HG03558 (cell line): ENCODE data around the gene FOXP1.

Experiments used
- ATAC-seq: cut with Tn5 transposase; IDR thresholded peaks from one replicate; pipeline ENCODE4 v1.9.1; 2021; ENCODE audit warnings: moderate number of reproducible peaks; ENCODE audit not compliant: unreplicated experiment; ENCODE audit errors: extremely low read depth

FOXP1 gene

DNA sequence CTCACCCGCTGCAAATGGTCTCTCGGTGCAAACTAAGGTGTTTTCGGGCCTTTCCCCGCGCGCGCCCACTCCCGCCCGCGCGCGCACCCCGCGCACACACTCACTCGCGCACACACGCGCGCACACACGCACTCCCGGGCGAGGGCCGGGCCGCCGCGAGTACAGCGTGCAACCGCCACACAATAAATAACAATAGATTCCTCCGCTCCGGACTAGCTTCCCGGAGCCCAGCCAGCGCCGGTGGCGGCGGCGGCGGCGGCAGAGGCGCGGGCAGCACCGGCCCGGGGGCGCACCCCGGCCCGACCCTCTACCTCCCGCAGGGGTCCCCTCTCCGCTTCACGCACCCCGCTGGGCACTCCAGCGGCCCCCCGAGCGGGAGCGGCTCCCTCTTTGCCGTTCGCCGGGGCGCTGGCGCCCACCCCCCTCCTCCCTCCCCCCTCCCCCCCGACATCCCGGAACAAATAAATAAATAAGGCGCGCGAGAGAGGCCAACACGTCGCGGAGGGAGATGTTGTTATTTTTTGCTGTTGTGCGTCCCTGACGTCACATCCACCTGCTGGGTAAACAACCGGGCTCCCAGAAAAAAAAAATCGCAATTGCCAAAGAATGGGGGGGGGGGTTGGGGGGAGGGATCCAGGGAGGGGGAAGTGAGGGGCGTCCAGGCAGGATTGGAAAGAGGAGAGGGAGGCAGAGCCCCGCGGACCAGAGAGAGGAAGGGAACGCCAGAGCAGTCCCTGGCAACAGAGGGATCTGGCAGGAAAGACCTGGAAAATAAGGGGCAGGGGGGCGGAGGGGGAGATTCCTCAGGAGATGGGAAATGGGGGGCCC is at the start of gene FOXP1:
TSS of gene FOXP1 (minus strand) at position 163 of the 828 bp plus-strand sequence. CDS start 385,347 bp downstream, outside the sequence.
- ATAC-seq, result no peak

GRCh38 chr3:71629711-71630110 is 46.2 kb upstream of the FOXP1 start:
- no peak for ATAC-seq

DNA sequence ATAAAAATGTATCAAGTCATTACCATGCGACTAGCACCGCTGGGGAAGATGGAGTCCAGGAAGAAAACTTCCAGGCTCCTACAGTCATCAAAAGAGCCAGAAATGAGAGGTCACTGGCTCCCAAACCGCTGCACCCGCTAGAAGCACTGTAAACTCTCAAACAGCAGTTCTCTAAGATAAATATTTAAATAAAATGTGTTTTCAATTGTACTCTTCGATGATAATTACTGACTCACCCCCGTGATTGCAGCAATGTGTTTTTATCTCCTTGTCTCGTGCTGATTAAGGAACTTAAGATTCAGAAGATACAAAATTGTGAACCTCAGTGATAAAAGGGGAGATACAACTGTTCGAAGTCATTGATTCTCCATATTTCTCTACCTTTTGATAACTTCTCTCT is 45.8 kb upstream of the FOXP1 start:
- no peak for ATAC-seq

DNA sequence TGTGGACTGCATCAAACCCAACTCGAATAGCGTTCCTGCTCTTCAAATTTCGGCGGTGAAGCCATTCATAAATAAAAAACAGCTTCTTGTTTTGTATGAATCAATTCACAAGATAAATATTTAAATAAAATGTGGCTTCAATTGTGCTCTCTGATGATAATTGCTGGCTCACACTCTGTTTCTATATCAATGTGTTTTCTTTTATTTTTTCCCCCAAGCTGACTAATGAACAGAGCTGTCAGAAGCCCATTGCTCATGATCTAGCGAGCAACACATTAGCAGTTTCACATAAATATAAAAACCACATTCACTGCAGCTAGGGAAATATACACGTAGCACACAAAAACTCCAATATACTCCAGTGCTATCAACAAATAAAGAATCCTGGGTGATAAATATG is 45.0 kb upstream of the FOXP1 start:
- ATAC-seq, result no peak

DNA sequence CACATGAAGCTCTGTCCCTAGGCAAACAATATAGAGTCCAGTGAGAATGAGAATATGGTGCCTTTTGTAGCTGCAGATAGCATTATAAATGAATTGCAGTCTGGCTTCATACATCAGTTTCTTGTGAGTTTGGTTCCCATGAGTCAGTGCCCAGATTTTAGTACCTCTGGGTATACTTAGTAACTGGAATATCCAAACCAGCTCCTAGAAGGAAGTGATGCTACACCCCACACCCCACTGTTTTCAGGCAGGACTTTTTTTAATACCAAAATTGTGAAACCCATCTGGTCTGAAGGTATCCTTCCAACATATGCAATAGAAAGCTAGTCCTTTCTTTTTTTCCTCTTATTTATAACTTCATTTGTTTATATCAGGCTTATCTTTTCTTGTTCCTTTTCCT is 42.1 kb upstream of the FOXP1 start:
- ATAC-seq, result no peak

DNA sequence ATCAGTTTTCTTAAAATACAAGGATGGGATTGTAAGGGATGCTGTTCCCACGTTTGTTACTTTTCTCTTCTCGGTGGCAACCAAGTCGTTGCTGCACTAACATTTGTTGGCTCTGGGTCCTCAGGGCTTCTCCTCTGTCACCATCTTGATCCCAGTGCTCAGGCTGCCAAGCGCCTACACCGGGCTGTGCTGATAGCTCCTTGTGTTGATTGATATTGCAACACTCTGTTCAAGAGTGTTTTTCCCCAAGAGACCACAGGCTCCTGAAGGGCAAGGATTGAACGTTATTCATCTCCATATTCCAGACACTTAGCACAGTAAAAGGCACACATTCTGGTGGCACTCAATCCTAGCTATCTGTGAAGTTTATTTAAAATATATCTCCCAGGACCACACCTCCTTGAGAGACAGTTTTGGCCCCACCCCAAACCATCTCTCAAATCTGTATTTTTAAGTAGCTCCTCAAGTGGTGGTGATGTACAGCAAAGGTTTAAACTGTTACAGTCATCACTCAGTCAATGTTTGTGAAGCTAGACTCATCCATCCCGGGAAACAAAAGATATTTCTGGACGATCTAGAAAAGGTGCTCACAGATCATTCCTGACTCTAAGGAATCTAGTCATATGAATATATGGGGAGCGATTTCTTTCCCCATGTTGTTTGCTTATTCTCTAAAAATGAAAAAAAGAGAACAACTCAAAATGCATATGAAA is 38.5 kb upstream of the FOXP1 start:
- no peak for ATAC-seq

- no peak for ATAC-seq
Observed at GRCh38 chr3:71618538-71618937, 35.0 kb upstream of the FOXP1 start.

DNA sequence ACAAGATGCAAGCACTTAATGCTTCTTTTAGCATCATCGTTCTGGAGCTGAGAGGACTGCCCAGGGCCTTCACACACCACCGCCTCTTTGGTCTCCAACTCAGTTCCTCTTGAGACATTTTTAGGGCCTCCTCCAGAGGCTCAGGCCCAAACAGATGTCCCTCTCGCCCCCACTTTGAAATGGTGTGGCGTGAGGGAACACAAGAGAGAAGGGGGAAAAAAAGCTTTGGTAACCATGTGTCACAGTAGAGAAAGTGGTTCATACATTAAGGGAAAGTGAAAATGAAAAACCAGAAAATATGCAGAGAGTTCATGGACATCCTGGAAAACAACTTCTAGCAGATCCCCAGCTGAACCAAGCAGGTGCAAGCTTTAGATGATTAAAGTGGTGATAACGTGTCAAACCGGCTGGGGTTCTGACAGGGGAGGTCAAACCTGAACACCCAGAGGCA is 33.1 kb upstream of the FOXP1 start:
- ATAC-seq, result no peak

GRCh38 chr3:71614869-71615268 is 31.3 kb upstream of the FOXP1 start:
- no peak for ATAC-seq

- ATAC-seq, result no peak
Observed at GRCh38 chr3:71614426-71614825, 30.9 kb upstream of the FOXP1 start.

- no peak for ATAC-seq
Observed at GRCh38 chr3:71611099-71611498, 27.6 kb upstream of the FOXP1 start.

DNA sequence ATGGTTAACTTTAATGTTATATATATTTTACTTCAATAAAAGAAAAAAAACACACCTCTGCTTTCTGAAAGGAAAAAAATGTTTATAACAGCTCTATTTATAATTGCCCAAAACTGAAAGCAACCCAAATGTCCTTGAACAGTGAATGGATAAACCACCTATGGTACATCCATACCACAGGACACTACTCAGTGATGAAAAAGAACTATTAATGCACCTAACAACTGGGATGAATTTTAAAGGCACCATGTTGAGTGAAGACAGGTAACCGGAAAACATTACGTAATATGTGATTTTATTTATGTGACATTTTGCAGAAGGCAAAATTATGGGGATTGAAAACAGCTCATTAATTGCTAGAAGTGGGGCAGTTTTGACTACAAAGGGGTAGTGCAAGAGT is 23.8 kb upstream of the FOXP1 start:
- ATAC-seq, result no peak

GRCh38 chr3:71606582-71606981 is 23.1 kb upstream of the FOXP1 start:
- ATAC-seq, result no peak

GRCh38 chr3:71602256-71602655 is 18.7 kb upstream of the FOXP1 start:
- no peak for ATAC-seq

DNA sequence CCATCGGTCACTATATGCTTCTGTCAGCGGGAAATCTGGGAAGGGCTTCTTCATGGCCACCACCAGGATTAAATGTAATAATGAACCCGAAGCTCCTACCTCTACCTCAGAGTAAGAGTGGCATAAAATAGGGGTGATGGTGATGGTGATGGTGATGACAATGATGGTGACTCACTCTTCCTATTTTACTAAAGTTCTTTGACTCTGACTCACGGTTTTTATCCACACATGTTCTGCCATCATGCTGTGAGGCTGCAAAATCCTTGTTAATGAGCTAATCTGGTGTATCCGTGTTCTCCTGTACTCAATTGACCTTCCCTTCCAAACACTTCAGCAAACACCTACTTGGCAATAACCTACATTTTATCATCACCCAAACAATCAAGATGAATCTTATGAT is 18.3 kb upstream of the FOXP1 start:
- no peak for ATAC-seq

DNA sequence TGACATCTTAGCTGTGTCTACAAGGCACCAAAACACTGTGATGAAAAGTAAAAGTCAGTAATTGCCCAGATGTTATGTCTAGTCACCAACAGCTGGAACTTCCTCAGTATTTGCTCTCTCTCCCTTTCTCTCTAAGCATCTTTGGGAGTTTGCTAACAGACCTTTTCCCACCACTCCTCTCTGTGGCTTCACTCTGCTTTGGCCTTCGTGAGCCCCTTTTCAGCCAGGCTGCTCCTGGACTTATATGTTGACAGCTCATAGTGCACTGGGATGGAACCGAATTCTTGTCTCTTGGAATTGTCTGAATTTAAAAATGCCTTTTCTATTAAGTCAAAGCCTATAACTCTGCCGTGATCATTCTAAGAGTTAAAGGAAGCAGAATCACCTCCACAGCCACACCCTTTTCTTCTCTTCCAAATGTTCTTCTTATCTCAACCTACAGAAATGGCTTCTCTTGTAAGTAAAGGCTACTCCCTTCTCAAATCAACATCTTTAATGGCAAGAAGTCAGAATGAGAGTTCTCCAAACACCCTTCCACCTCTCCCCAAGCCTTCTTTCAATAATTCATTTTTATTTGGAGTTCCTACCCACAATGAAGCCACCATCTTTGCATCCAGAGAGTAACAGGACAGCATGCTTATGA is 17.2 kb upstream of the FOXP1 start:
- ATAC-seq, result no peak

- no peak for ATAC-seq
Observed at GRCh38 chr3:71599416-71599815, 15.9 kb upstream of the FOXP1 start.

DNA sequence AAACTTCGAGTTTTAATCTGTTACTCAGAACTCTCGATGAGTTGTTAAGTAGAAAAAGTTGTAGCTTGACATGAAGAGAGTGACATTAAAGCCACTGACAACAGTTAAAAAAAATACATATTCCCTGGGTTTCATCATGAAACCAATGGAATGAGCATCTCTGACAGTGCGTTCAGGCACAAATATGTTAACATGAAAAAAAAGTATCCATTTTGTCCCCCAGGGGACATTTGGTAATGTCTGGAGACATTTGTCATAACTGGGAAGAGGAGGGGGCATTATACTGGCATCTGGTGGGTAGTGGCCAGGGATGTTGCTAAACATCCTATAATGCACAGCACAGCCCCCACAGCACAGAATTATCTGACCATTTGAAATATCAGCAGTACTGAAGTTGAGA is 14.8 kb upstream of the FOXP1 start:
- no peak for ATAC-seq

DNA sequence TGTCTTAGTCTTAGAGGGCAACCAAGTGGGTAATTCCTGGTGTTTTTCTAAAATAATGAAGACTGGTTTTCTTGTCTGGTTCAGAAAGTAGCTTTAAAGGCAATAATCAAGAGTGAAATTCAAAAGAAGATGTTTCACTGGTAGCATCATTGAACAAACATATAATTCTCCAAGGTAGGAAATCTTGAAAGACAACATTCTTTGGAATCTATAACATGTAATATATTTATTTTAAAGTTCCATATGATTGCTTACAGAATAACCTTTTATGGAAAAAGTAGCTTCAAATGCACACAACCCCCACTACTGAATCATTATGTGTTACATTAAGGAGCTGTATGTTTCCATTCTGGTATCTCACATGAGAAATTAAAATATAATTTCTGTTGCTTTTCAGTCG is 13.8 kb upstream of the FOXP1 start:
- no peak for ATAC-seq

DNA sequence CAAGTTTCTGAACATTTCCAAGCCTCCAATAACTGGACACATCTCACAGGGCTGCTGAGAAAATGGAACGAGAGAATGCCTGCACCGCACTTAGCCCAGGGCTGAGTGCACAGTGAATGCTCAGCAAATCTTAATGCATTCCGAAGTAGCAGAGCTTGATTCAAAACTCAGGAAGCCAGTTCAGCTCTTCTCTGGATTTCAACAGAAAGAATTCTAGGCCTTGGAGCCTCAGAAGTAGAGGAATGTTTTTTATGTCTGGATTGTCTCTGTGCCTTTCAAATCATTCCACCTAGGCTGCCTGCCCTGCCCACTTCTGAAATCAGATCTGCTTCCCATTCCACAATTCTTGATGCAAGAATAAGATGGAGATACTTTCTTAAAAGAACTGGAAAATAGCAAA is 9.6 kb upstream of the FOXP1 start:
- ATAC-seq, result no peak

GRCh38 chr3:71591101-71591500 is 7.6 kb upstream of the FOXP1 start:
- ATAC-seq, result no peak
